Trophoblast cell (in vitro differentiated cells and primary cell): Measurements from ENCODE around the gene APBA1.

Source experiments
- DNase-seq, 2 donors: peaks; one replicate each; pipeline ENCODE4 v3.0.0-alpha.2; 2016
- H2AFZ ChIP-seq: 2 replicates; pipeline ENCODE4 v1.6.1; 2013; ENCODE audit warnings: low read length, moderate library complexity, mild to moderate bottlenecking; ENCODE audit not compliant: insufficient read depth, poor library complexity
- H2AK5ac ChIP-seq: 2 replicates; pipeline ENCODE4 v1.6.1; 2013; ENCODE audit warnings: mild to moderate bottlenecking, low read length
- H2BK120ac ChIP-seq: 2 replicates; pipeline ENCODE4 v1.6.1; 2013; ENCODE audit warnings: low read length, mild to moderate bottlenecking, moderate library complexity; ENCODE audit not compliant: insufficient read depth, poor library complexity
- H2BK12ac ChIP-seq: 2 replicates; pipeline ENCODE4 v1.6.1; 2013; ENCODE audit warnings: mild to moderate bottlenecking, low read length, moderate library complexity
- H2BK5ac ChIP-seq: 2 replicates; pipeline ENCODE4 v1.6.1; 2013; ENCODE audit warnings: low read length, low read depth, moderate library complexity, mild to moderate bottlenecking; ENCODE audit not compliant: poor library complexity
- H3K14ac ChIP-seq: 2 replicates; pipeline ENCODE4 v1.6.1; 2013; ENCODE audit warnings: mild to moderate bottlenecking, low read length
- H3K18ac ChIP-seq: 2 replicates; pipeline ENCODE4 v1.6.1; 2013; ENCODE audit warnings: mild to moderate bottlenecking, low read length
- H3K23ac ChIP-seq: 2 replicates; pipeline ENCODE4 v1.6.1; 2013; ENCODE audit warnings: low read length
- H3K27ac ChIP-seq: 2 replicates; pipeline ENCODE4 v1.5.1; 2013; ENCODE audit warnings: low read depth, mild to moderate bottlenecking, inconsistent platforms, low read length, moderate library complexity
- H3K27me3 ChIP-seq: 2 replicates; pipeline ENCODE4 v1.6.1; 2013; ENCODE audit warnings: inconsistent platforms, mild to moderate bottlenecking, low read length, moderate library complexity; ENCODE audit not compliant: insufficient read depth
- H3K36me3 ChIP-seq, 2 experiments: 1 replicate in 1 of 2; 2 replicates in 1 of 2; pipeline ENCODE4 v1.6.1; 2013; ENCODE audit warnings: low read length in 2 of 2, mild to moderate bottlenecking in 2 of 2, moderate library complexity in 1 of 2; ENCODE audit not compliant: insufficient read depth in 2 of 2, control insufficient read depth in 1 of 2
- H3K4ac ChIP-seq: 2 replicates; pipeline ENCODE4 v1.6.1; 2013; ENCODE audit warnings: low read depth, mild to moderate bottlenecking, low read length, moderate library complexity
- H3K4me1 ChIP-seq, 2 experiments: 1 replicate in 1 of 2; 2 replicates in 1 of 2; pipeline ENCODE4 v1.6.1; 2013; ENCODE audit warnings: low read length in 2 of 2, mild to moderate bottlenecking in 2 of 2, moderate library complexity in 1 of 2; ENCODE audit not compliant: insufficient read depth in 2 of 2, control insufficient read depth in 1 of 2
- H3K4me2 ChIP-seq: 2 replicates; pipeline ENCODE4 v1.6.1; 2013; ENCODE audit warnings: inconsistent platforms, mild to moderate bottlenecking, low read length, moderate library complexity
- H3K4me3 ChIP-seq: 2 replicates; pipeline ENCODE4 v1.5.1; 2013; ENCODE audit warnings: mild to moderate bottlenecking, low read depth, low read length, inconsistent platforms
- H3K79me1 ChIP-seq: one replicate; pipeline ENCODE4 v1.6.1; 2013; ENCODE audit warnings: low read length
- H3K79me2 ChIP-seq: 2 replicates; pipeline ENCODE4 v1.6.1; 2013; ENCODE audit warnings: low read length, mild to moderate bottlenecking; ENCODE audit not compliant: control insufficient read depth, insufficient read depth, poor library complexity
- H3K9ac ChIP-seq: 2 replicates; pipeline ENCODE4 v1.6.1; 2013; ENCODE audit warnings: mild to moderate bottlenecking, low read length
- H3K9me3 ChIP-seq: 2 replicates; pipeline ENCODE4 v1.6.1; 2013; ENCODE audit warnings: low read depth, mild to moderate bottlenecking, control low read depth, inconsistent platforms, low read length; ENCODE audit not compliant: insufficient read depth
- H4K12ac ChIP-seq: 2 replicates; pipeline ENCODE4 v1.6.1; 2013; ENCODE audit warnings: low read depth, mild to moderate bottlenecking, low read length, moderate library complexity
- H4K8ac ChIP-seq: 2 replicates; pipeline ENCODE4 v1.6.1; 2013; ENCODE audit warnings: low read depth, mild to moderate bottlenecking, low read length, moderate library complexity
- H4K91ac ChIP-seq: one replicate; pipeline ENCODE4 v1.6.1; 2013; ENCODE audit warnings: low read depth, mild to moderate bottlenecking, low read length, moderate library complexity
- WGBS: extraction: QIAGEN DNeasy Blood & Tissue Kit; methylation state at CpG from one replicate; pipeline ENCODE4 v1.1.7; 2013; ENCODE audit warnings: missing lambda C conversion rate; ENCODE audit not compliant: insufficient read length, insufficient coverage; ENCODE audit errors: extremely low coverage; 5-methylcytosine and 5-hydroxymethylcytosine counted together

Gene APBA1

DNA sequence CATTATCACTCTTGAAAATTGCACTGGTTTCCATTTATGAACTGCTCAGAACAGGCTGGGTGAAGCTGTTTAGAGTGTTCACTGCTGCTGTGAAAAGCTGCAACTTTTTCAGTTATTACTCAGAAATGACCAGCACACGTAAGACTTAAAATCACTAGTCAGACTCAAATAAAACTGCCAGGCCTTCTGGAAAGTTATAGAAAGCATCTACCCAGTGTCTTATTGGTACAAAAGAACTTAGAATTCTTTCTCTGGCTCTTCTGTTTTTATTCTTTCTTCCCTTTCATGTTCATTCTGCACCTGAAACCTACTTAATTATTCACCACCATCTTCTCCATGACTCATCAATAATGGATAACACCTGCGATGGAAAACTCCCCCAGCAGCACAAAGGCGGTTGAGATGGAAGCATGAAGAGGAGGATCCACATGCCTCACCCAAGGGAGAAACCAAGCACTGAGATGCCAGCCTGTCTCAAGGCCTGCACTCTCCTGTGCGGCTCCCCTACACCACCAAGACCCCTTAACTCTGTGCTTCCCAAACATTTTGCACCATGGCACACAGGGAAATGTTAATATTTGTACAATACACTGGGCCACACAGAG, 175.2 kb downstream of the APBA1 start:
- H3K9me3 ChIP-seq, result peaks cover 2% of the 10 kb centered on the region
- H2BK120ac ChIP-seq, result no peak overlapping the region
- no peak overlapping the region for H2AFZ ChIP-seq
- no peak overlapping the region for H4K8ac ChIP-seq
- H3K4me3 ChIP-seq, result no peak overlapping the region
- H3K36me3 ChIP-seq, result no peaks in the 10 kb centered on the region
- no peaks in the 10 kb centered on the region for H3K79me2 ChIP-seq
- H3K23ac ChIP-seq, result no peak overlapping the region
- H2AK5ac ChIP-seq, result no peak overlapping the region
- no peak overlapping the region for H2BK5ac ChIP-seq
- no peak overlapping the region for H3K14ac ChIP-seq
- no peak overlapping the region for H3K4me2 ChIP-seq
- no peak overlapping the region for H4K12ac ChIP-seq
- no peak overlapping the region for H3K9ac ChIP-seq
- DNase-seq, result no peak
- no peak overlapping the region for H4K91ac ChIP-seq
- no peak overlapping the region for H3K27ac ChIP-seq
- no peaks in the 10 kb centered on the region for H3K79me1 ChIP-seq
- H3K4me1 ChIP-seq, result no peaks in the 10 kb centered on the region
- no peak overlapping the region for H2BK12ac ChIP-seq
- WGBS, result no CpG with 5 or more reads among the region's 4 CpGs
- H3K4ac ChIP-seq, result no peak overlapping the region
- no peak overlapping the region for H3K18ac ChIP-seq
- no peaks in the 10 kb centered on the region for H3K27me3 ChIP-seq

DNA sequence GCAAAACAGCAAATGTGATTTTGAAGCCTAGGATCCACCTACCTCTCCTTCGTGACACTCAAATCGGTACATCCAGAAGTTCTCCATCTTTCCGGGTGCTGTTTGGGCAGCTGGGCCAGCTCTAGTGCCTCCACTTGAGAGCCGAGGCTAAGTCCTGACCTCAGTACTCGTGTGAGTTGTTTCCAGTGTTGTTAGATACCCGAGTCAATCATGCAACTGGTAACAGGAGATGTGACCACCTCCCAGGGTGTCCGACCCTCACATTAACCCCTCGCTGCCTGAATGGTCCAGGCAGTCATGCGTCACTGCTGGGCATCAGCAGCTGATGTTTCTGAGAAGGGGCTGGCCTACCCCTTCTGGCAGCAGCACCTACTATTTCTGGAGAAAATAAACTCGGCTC, 176.9 kb downstream of the APBA1 start:
- no peak overlapping the region for H3K14ac ChIP-seq
- H3K27ac ChIP-seq, result no peak overlapping the region
- H3K79me2 ChIP-seq, result no peaks in the 10 kb centered on the region
- no peak overlapping the region for H2BK5ac ChIP-seq
- no peak for DNase-seq
- H3K18ac ChIP-seq, result no peak overlapping the region
- H2AK5ac ChIP-seq, result no peak overlapping the region
- H3K36me3 ChIP-seq, result no peaks in the 10 kb centered on the region
- peaks cover 2% of the 10 kb centered on the region for H3K9me3 ChIP-seq
- H3K27me3 ChIP-seq, result no peaks in the 10 kb centered on the region
- no peak overlapping the region for H2BK12ac ChIP-seq
- H4K12ac ChIP-seq, result no peak overlapping the region
- no peaks in the 10 kb centered on the region for H3K4me1 ChIP-seq
- H3K79me1 ChIP-seq, result no peaks in the 10 kb centered on the region
- no peak overlapping the region for H4K8ac ChIP-seq
- no peak overlapping the region for H3K4me2 ChIP-seq
- no peak overlapping the region for H3K4me3 ChIP-seq
- no peak overlapping the region for H3K9ac ChIP-seq
- H2BK120ac ChIP-seq, result no peak overlapping the region
- H3K4ac ChIP-seq, result no peak overlapping the region
- no peak overlapping the region for H3K23ac ChIP-seq
- no peak overlapping the region for H4K91ac ChIP-seq
- no peak overlapping the region for H2AFZ ChIP-seq
- WGBS, result no CpG with 5 or more reads among the region's 10 CpGs

DNA sequence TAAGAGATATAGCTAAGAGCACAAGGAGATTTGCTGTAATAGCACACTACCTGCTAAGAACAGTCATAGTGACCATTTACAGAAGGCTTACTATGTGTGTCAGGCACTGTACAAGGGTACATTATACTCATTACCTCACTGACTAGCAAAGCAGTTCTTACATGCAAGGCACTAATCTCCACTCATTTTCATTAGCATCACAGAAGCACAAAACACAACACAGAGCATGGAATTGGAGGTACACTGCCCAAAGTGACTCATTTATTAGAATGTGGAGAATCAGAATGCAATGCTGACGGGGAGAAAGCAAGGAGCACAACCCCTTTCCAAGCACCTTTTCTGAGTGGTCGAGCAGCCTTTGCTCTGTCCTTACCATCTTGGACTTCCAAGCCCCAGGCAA, 177.4 kb downstream of the APBA1 start:
- Histone ChIP-seq H3K4me1 (no peaks in the 10 kb centered on the region), H3K23ac (no peak overlapping the region), H3K36me3 (no peaks in the 10 kb centered on the region), H2AK5ac (no peak overlapping the region), H3K27ac (no peak overlapping the region), H2BK120ac (no peak overlapping the region), H4K91ac (no peak overlapping the region), H2AFZ (no peak overlapping the region), H3K4ac (no peak overlapping the region), H3K14ac (no peak overlapping the region), H4K8ac (no peak overlapping the region), H3K27me3 (no peaks in the 10 kb centered on the region), H3K79me1 (no peaks in the 10 kb centered on the region), H3K79me2 (no peaks in the 10 kb centered on the region), H3K4me3 (no peak overlapping the region), H3K4me2 (no peak overlapping the region), H2BK12ac (no peak overlapping the region), H3K18ac (no peak overlapping the region), H2BK5ac (no peak overlapping the region), H3K9ac (no peak overlapping the region), H4K12ac (no peak overlapping the region), H3K9me3 (peaks cover 2% of the 10 kb centered on the region)
- no CpG with 5 or more reads among the region's 2 CpGs for WGBS
- no peak for DNase-seq

DNA sequence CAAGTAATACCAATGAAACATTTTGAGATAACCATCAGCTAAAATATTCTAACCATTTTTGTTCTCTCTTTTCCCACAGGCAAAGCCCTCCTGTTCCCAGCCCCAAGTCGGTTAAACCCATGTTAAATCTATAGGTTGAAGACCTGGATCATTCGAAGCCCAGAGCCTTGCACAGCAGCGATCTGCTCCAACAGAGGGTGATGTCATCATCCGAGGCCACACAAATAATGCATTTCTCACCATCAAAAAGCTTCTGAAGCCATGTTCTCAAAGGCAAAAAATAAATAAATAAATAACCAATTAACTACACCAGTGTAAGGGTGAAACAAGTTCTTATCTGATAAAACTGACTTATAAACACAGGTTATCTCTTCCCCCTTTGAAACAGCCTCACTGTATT, 178.0 kb downstream of the APBA1 start:
- Histone ChIP-seq H3K4ac (no peak overlapping the region), H3K23ac (no peak overlapping the region), H2AK5ac (no peak overlapping the region), H4K8ac (no peak overlapping the region), H3K79me1 (no peaks in the 10 kb centered on the region), H3K14ac (no peak overlapping the region), H3K27me3 (no peaks in the 10 kb centered on the region), H3K4me1 (no peaks in the 10 kb centered on the region), H3K4me3 (no peak overlapping the region), H3K79me2 (no peaks in the 10 kb centered on the region), H3K18ac (no peak overlapping the region), H3K9ac (no peak overlapping the region), H2BK12ac (no peak overlapping the region), H3K27ac (no peak overlapping the region), H2BK120ac (no peak overlapping the region), H2BK5ac (no peak overlapping the region), H3K36me3 (no peaks in the 10 kb centered on the region), H4K12ac (no peak overlapping the region), H3K4me2 (no peak overlapping the region), H2AFZ (no peak overlapping the region), H3K9me3 (peaks cover 2% of the 10 kb centered on the region), H4K91ac (no peak overlapping the region)
- WGBS, result no CpG with 5 or more reads among the region's 4 CpGs
- DNase-seq, result no peak
